Bronchial epithelial cell (primary cell): ENCODE results near the gene ZCCHC18. TPM values are rescaled to one million over a fixed set of nuclear protein-coding genes. Genes with fewer than 3 reads are reported as not detected.

Experiments
- DNase-seq: peaks from one replicate; pipeline ENCODE4 v3.0.0-alpha.2; 2010; ENCODE audit warnings: low read depth
- FAIRE-seq: peaks from 2 replicates; lab custom pipeline; 2011; peaks lifted over from hg19 to GRCh38; lab: Jason Lieb, UNC
- H3K27me3 ChIP-seq: 2 replicates; pipeline ENCODE4 v1.5.1; 2011; ENCODE audit warnings: low read length; ENCODE audit not compliant: control insufficient read depth, insufficient read depth
- H3K36me3 ChIP-seq: 2 replicates; pipeline ENCODE4 v1.5.1; 2011; ENCODE audit warnings: low read length; ENCODE audit not compliant: control insufficient read depth, insufficient read depth
- H3K4me3 ChIP-seq: 2 replicates; pipeline ENCODE4 v1.5.1; 2011; ENCODE audit warnings: mild to moderate bottlenecking, low read depth, low read length, control low read depth
- CTCF ChIP-seq: IDR thresholded peaks from 2 replicates; pipeline ENCODE4 v1.5.1; 2011; ENCODE audit warnings: mild to moderate bottlenecking, moderate library complexity, low read length, control low read depth, inconsistent platforms; ENCODE audit not compliant: insufficient read depth, severe bottlenecking
- total RNA-seq: library from RNA; depleted of rRNA; stranded (reverse); fragments of >200 nt; gene quantifications from 2 replicates; pipeline ENCODE4 v1.2.1, GENCODE V29; 2014

ZCCHC18 gene
- total RNA-seq, 1 donor from 2014 or later, result not detected

GRCh38 chrX:104085919-104086318 lies 26.4 kb upstream of the ZCCHC18 start:
- FAIRE-seq, result no peak
- no peaks in the 10 kb centered on the region for H3K36me3 ChIP-seq
- H3K4me3 ChIP-seq, result no peak overlapping the region
- H3K27me3 ChIP-seq, result no peaks in the 10 kb centered on the region
- TF ChIP-seq CTCF, result no peak
- DNase-seq, result no peak

- FAIRE-seq (peak; percentile 62), DNase-seq (peak; percentile 72)
- Histone ChIP-seq H3K36me3 (no peaks in the 10 kb centered on the region), H3K4me3 (no peak overlapping the region), H3K27me3 (no peaks in the 10 kb centered on the region)
- TF ChIP-seq CTCF, result peak; percentile 41
Measured at GRCh38 chrX:104098151-104098808, 14.0 kb upstream of the ZCCHC18 start.

- FAIRE-seq (no peak), DNase-seq (no peak)
- no peak for TF ChIP-seq CTCF
- Histone ChIP-seq H3K36me3 (no peaks in the 10 kb centered on the region), H3K4me3 (no peak overlapping the region), H3K27me3 (no peaks in the 10 kb centered on the region)
Measured at GRCh38 chrX:104098919-104099318, 13.4 kb upstream of the ZCCHC18 start.

- Histone ChIP-seq H3K27me3 (no peaks in the 10 kb centered on the region), H3K36me3 (no peaks in the 10 kb centered on the region), H3K4me3 (no peak overlapping the region)
- DNase-seq, result no peak
- TF ChIP-seq CTCF, result no peak
- peak; percentile 13 for FAIRE-seq
Measured at GRCh38 chrX:104104676-104105075, 7.6 kb upstream of the ZCCHC18 start.

GRCh38 chrX:104105330-104106262 lies 6.7 kb upstream of the ZCCHC18 start:
- Histone ChIP-seq H3K27me3 (no peaks in the 10 kb centered on the region), H3K4me3 (no peak overlapping the region), H3K36me3 (no peaks in the 10 kb centered on the region)
- TF ChIP-seq CTCF, result no peak
- DNase-seq, result no peak
- peak; percentile 52 for FAIRE-seq
